Neural crest cell (in vitro differentiated cells): ENCODE measurements around the gene YLPM1. TPM values are rescaled to one million over a fixed set of nuclear protein-coding genes. Genes with fewer than 3 reads are reported as not detected.

ENCODE experiments used
- DNase-seq: peaks from one replicate; pipeline ENCODE4 v3.0.0; 2021; ENCODE audit warnings: low read depth, mixed read lengths, low spot score
- H3K27ac Mint-ChIP-seq: one replicate; pipeline ENCODE4 v1.8.0; 2021; ENCODE audit warnings: mild to moderate bottlenecking, mixed read lengths; ENCODE audit not compliant: unreplicated experiment
- H3K27me3 Mint-ChIP-seq: 2 replicates; pipeline ENCODE4 v1.8.0; 2021; ENCODE audit warnings: low read depth, mild to moderate bottlenecking, mixed read lengths
- H3K36me3 Mint-ChIP-seq: 2 replicates; pipeline ENCODE4 v1.8.0; 2021; ENCODE audit warnings: low read depth, mild to moderate bottlenecking, mixed read lengths
- H3K4me1 Mint-ChIP-seq: 2 replicates; pipeline ENCODE4 v1.8.0; 2021; ENCODE audit warnings: mixed read lengths
- H3K4me3 Mint-ChIP-seq: one replicate; pipeline ENCODE4 v1.8.0; 2021; ENCODE audit warnings: mild to moderate bottlenecking, mixed read lengths
- H3K9me3 Mint-ChIP-seq: 2 replicates; pipeline ENCODE4 v1.8.0; 2021; ENCODE audit warnings: mixed read lengths
- CTCF ChIP-seq: fragments of 200-600 bp; sonication (generic); conservative IDR thresholded peaks from 2 replicates; pipeline ENCODE4 v1.5.0; 2021; ENCODE audit warnings: antibody characterized with exemption, mild to moderate bottlenecking
- total RNA-seq: library from RNA; stranded (reverse); gene quantifications from 2 replicates; pipeline ENCODE4 v1.2.1, GENCODE V29; 2021

The YLPM1 gene
- total RNA-seq, 1 donor from 2014 or later: 115 TPM

GRCh38 chr14:74843653-74844052 is 80.5 kb downstream of the YLPM1 start:
- H3K27me3 Mint-ChIP-seq: no peaks in the 10 kb centered on the region
- no peaks in the 10 kb centered on the region for H3K4me1 Mint-ChIP-seq
- H3K9me3 Mint-ChIP-seq: no peaks in the 10 kb centered on the region
- H3K4me3 Mint-ChIP-seq: no peak overlapping the region
- DNase-seq: no peak
- no peak overlapping the region for H3K27ac Mint-ChIP-seq
- no peaks in the 10 kb centered on the region for H3K36me3 Mint-ChIP-seq
- no peak for TF ChIP-seq CTCF

GRCh38 chr14:74846168-74846567 is 83.1 kb downstream of the YLPM1 start:
- H3K4me1 Mint-ChIP-seq: no peaks in the 10 kb centered on the region
- H3K27ac Mint-ChIP-seq: no peak overlapping the region
- no peaks in the 10 kb centered on the region for H3K27me3 Mint-ChIP-seq
- DNase-seq: no peak
- no peak for TF ChIP-seq CTCF
- no peaks in the 10 kb centered on the region for H3K9me3 Mint-ChIP-seq
- H3K4me3 Mint-ChIP-seq: no peak overlapping the region
- no peaks in the 10 kb centered on the region for H3K36me3 Mint-ChIP-seq

- H3K36me3 Mint-ChIP-seq: no peaks in the 10 kb centered on the region
- no peak overlapping the region for H3K27ac Mint-ChIP-seq
- no peak overlapping the region for H3K4me3 Mint-ChIP-seq
- no peaks in the 10 kb centered on the region for H3K4me1 Mint-ChIP-seq
- no peak for DNase-seq
- H3K9me3 Mint-ChIP-seq: no peaks in the 10 kb centered on the region
- H3K27me3 Mint-ChIP-seq: no peaks in the 10 kb centered on the region
- TF ChIP-seq CTCF: no peak
Measured at GRCh38 chr14:74846968-74847665, 84.0 kb downstream of the YLPM1 start.

GRCh38 chr14:74848768-74849167 is 85.7 kb downstream of the YLPM1 start:
- H3K9me3 Mint-ChIP-seq: no peaks in the 10 kb centered on the region
- no peak for DNase-seq
- no peaks in the 10 kb centered on the region for H3K27me3 Mint-ChIP-seq
- no peak overlapping the region for H3K4me3 Mint-ChIP-seq
- no peak overlapping the region for H3K27ac Mint-ChIP-seq
- H3K4me1 Mint-ChIP-seq: no peaks in the 10 kb centered on the region
- no peak for TF ChIP-seq CTCF
- H3K36me3 Mint-ChIP-seq: no peaks in the 10 kb centered on the region

GRCh38 chr14:74852922-74853530 is 89.9 kb downstream of the YLPM1 start:
- Mint-ChIP-seq H3K27ac (no peak overlapping the region), H3K4me1 (no peaks in the 10 kb centered on the region), H3K27me3 (no peaks in the 10 kb centered on the region), H3K36me3 (no peaks in the 10 kb centered on the region), H3K4me3 (no peak overlapping the region), H3K9me3 (no peaks in the 10 kb centered on the region)
- no peak for DNase-seq
- no peak for TF ChIP-seq CTCF
